Ecto neural progenitor cell (in vitro differentiated cells): ENCODE results near the gene ATP2A3.
A peak's percentile ranks its signal among the peaks of the same experiment; 100 is the strongest.

Source experiments
- DNase-seq: peaks from one replicate; pipeline ENCODE4 v3.0.0-alpha.2; 2018; ENCODE audit warnings: low spot score

Gene ATP2A3

GRCh38 chr17:3892095-3892998 is 71.9 kb downstream of the ATP2A3 start:
- DNase-seq: peak; percentile 83

GRCh38 chr17:3891626-3892094 is 72.6 kb downstream of the ATP2A3 start:
- no peak for DNase-seq

- no peak for DNase-seq
Observed at GRCh38 chr17:3890878-3891219, 73.4 kb downstream of the ATP2A3 start.

GRCh38 chr17:3890082-3890877 is 74.0 kb downstream of the ATP2A3 start:
- no peak for DNase-seq

- no peak for DNase-seq
Observed at GRCh38 chr17:3889325-3890012, 74.8 kb downstream of the ATP2A3 start.

- no peak for DNase-seq
Observed at GRCh38 chr17:3888343-3889171, 75.7 kb downstream of the ATP2A3 start.

- no peak for DNase-seq
Observed at GRCh38 chr17:3887804-3888203, 76.4 kb downstream of the ATP2A3 start.

- no peak for DNase-seq
Observed at GRCh38 chr17:3887394-3887793, 76.8 kb downstream of the ATP2A3 start.

- no peak for DNase-seq
Observed at GRCh38 chr17:3886776-3887175, 77.5 kb downstream of the ATP2A3 start.

GRCh38 chr17:3885970-3886369 is 78.3 kb downstream of the ATP2A3 start:
- no peak for DNase-seq

GRCh38 chr17:3885271-3885670 is 79.0 kb downstream of the ATP2A3 start:
- DNase-seq: no peak

- DNase-seq: no peak
Observed at GRCh38 chr17:3884188-3884587, 80.0 kb downstream of the ATP2A3 start.

- no peak for DNase-seq
Observed at GRCh38 chr17:3882276-3882675, 82.0 kb downstream of the ATP2A3 start.

- no peak for DNase-seq
Observed at GRCh38 chr17:3880983-3881382, 83.3 kb downstream of the ATP2A3 start.

GRCh38 chr17:3879591-3880417 is 84.4 kb downstream of the ATP2A3 start:
- no peak for DNase-seq

GRCh38 chr17:3879186-3879585 is 85.1 kb downstream of the ATP2A3 start:
- DNase-seq: peak; percentile 89

- no peak for DNase-seq
Observed at GRCh38 chr17:3877220-3877619, 87.0 kb downstream of the ATP2A3 start.

GRCh38 chr17:3875317-3875716 is 88.9 kb downstream of the ATP2A3 start:
- DNase-seq: no peak
